Caki2 (cell line): Measurements from ENCODE around the gene TTLL9. TPM values are rescaled to one million over a fixed set of nuclear protein-coding genes. Genes with fewer than 3 reads are reported as not detected.

Experiments
- DNase-seq: peaks from one replicate; pipeline ENCODE4 v3.0.0-alpha.2; 2015; ENCODE audit warnings: low read depth
- in situ Hi-C: cut with HindIII; loops from 2 replicates; pipeline ENCODE4 v1.10.0; 2016; ENCODE audit warnings: low sequenced_read_pairs, low pct_unique_long_range_greater_than_20kb, mixed read lengths
- total RNA-seq: library from RNA; depleted of rRNA; stranded (reverse); fragments of >200 nt; shearing (Covaris generic); gene quantifications from 2 replicates; pipeline ENCODE4 v1.2.3, GENCODE V29; 2014; ENCODE audit warnings: low replicate concordance; rRNA removed

Gene TTLL9
- total RNA-seq, 1 experiment from 2014 or later = 0.20 TPM

GRCh38 chr20:31981784-31982183 is 111.3 kb downstream of the TTLL9 start:
- in situ Hi-C loops = no loop called here
- DNase-seq = no peak

GRCh38 chr20:31984981-31985471 is 114.6 kb downstream of the TTLL9 start:
- DNase-seq = no peak
- in situ Hi-C loops = no loop called here

GRCh38 chr20:31987744-31988143 is 117.3 kb downstream of the TTLL9 start:
- in situ Hi-C loops = no loop called here
- DNase-seq = peak; percentile 83

- in situ Hi-C loops = no loop called here
- DNase-seq = peak; percentile 46
Measured at GRCh38 chr20:31988430-31989015, 118.1 kb downstream of the TTLL9 start.

GRCh38 chr20:31989030-31989645 is 118.7 kb downstream of the TTLL9 start:
- no peak for DNase-seq
- in situ Hi-C loops = no loop called here

GRCh38 chr20:31990641-31991338 is 120.4 kb downstream of the TTLL9 start:
- no peak for DNase-seq
- in situ Hi-C loops = no loop called here

DNA sequence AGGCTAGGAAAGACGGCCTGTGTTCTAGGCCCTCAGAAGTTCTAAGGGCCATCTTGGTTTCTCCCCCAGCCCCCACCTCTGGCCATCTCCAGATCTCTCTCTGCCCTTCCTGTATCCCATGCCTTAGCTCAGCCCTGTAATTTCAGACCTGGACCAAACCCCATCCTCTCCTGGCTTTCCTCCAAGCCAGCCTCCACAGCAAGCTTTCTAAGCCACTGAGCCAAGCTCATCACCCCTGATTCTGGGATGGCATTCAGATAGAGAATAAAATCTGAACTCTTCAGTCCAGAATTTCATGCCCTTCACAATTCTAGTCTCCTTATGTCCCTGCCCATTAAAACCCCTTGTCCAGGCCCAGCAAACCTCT is 120.9 kb downstream of the TTLL9 start:
- in situ Hi-C loops = no loop called here
- DNase-seq = no peak

GRCh38 chr20:31992086-31992485 is 121.7 kb downstream of the TTLL9 start:
- in situ Hi-C loops = no loop called here
- no peak for DNase-seq

Other genes with a start within 250 kb of the TTLL9 start
- gene COX4I2, start 232.7 kb upstream of the TTLL9 start, total RNA-seq = not detected in 2 replicates
- gene BCL2L1, start 147.8 kb upstream of the TTLL9 start, total RNA-seq = 254 and 256 TPM in 2 replicates
- gene TPX2, start 131.3 kb upstream of the TTLL9 start, total RNA-seq = 143 and 164 TPM in 2 replicates
- not detected in 2 replicates for gene MYLK2, start 51.3 kb upstream of the TTLL9 start, total RNA-seq
- not detected in 2 replicates for gene FOXS1, start 25.0 kb upstream of the TTLL9 start, total RNA-seq
- gene DUSP15, start 107 bp upstream of the TTLL9 start, total RNA-seq = 3.9 TPM in 1 of 2 replicates, not detected in the other
- gene PDRG1, start 81.4 kb downstream of the TTLL9 start, total RNA-seq = 50.9 and 55.6 TPM in 2 replicates
- gene XKR7, start 97.5 kb downstream of the TTLL9 start, total RNA-seq = 8.1 and 9.7 TPM in 2 replicates
- 21.5 and 29.4 TPM in 2 replicates for gene CCM2L, start 139.8 kb downstream of the TTLL9 start, total RNA-seq
- not detected in 2 replicates for gene HCK, start 181.6 kb downstream of the TTLL9 start, total RNA-seq
- 7.4 and 13.1 TPM in 2 replicates for gene TM9SF4, start 239.1 kb downstream of the TTLL9 start, total RNA-seq